Vagina (tissue), 2 donors: ENCODE results near the gene ACAA1. TPM values are rescaled to one million over a fixed set of nuclear protein-coding genes. Genes with fewer than 3 reads are reported as not detected.

Source experiments
- DNase-seq, 2 donors: peaks; one replicate each; pipeline ENCODE4 v3.0.0-alpha.2; 2017; ENCODE audit errors: extremely low spot score in 2 of 2
- H3K27ac ChIP-seq: fragments of 200-600 bp; sonication (generic); one replicate; pipeline ENCODE4 v1.5.1; 2019
- H3K27me3 ChIP-seq: fragments of 200-600 bp; sonication (generic); one replicate; pipeline ENCODE4 v1.5.1; 2019
- H3K36me3 ChIP-seq, 2 donors: fragments of 200-600 bp; sonication (generic); one replicate each; pipeline ENCODE4 v1.5.1; 2017 to 2019
- H3K4me1 ChIP-seq: fragments of 200-600 bp; sonication (generic); one replicate; pipeline ENCODE4 v1.5.1; 2019
- H3K4me3 ChIP-seq, 2 donors: fragments of 200-600 bp; sonication (generic); 1 replicate in 1 of 2; 2 replicates in 1 of 2; pipeline ENCODE4 v1.5.1; 2016 to 2019
- H3K9me3 ChIP-seq: fragments of 200-600 bp; sonication (generic); one replicate; pipeline ENCODE4 v1.5.1; 2019
- CTCF ChIP-seq, 3 experiments: fragments of 450-650 bp in 2 of 3; fragments of 200-600 bp in 1 of 3; sonication (generic) in 1 of 3; IDR thresholded peaks; one replicate each; pipeline ENCODE4 v1.5.1; 2017 to 2019; ENCODE audit warnings: antibody characterized with exemption in 3 of 3, mild to moderate bottlenecking in 2 of 3, moderate library complexity in 2 of 3
- POLR2A ChIP-seq, 2 donors: fragments of 450-650 bp; IDR thresholded peaks; one replicate each; pipeline ENCODE4 v1.6.1; 2017; ENCODE audit warnings: antibody characterized with exemption in 2 of 2, mild to moderate bottlenecking in 2 of 2, moderate library complexity in 2 of 2
- POLR2AphosphoS5 ChIP-seq, 2 donors: sonication (generic); formaldehyde crosslinking; IDR thresholded peaks; one replicate each; pipeline ENCODE4 v1.9.0; 2017; ENCODE audit warnings: antibody characterized with exemption in 2 of 2, mild to moderate bottlenecking in 2 of 2, low read depth in 1 of 2; ENCODE audit not compliant: insufficient read depth in 1 of 2
- intact Hi-C: fragments of 100-400 bp; cut with DNase I; formaldehyde crosslinking; loops from one replicate; pipeline ENCODE4 v1.15.1; 2023
- total RNA-seq: library from RNA; depleted of rRNA; stranded (reverse); fragments of >200 nt; gene quantifications from one replicate; pipeline ENCODE4 v1.2.3, GENCODE V29; 2016

ACAA1 gene
- total RNA-seq, 1 donor from 2014 or later: 53.0 TPM

- Histone ChIP-seq H3K4me3 (no peak overlapping the region), H3K9me3 (no peaks in the 10 kb centered on the region), H3K36me3 (no peaks in the 10 kb centered on the region), H3K4me1 (no peaks in the 10 kb centered on the region), H3K27ac (no peak overlapping the region), H3K27me3 (no peaks in the 10 kb centered on the region)
- no peak for TF ChIP-seq POLR2AphosphoS5 (IDR thresholded peaks at IDR 0.05; ENCODE audit: insufficient read depth in 1 of 2, low read depth in 1 of 2)
- TF ChIP-seq POLR2A (IDR thresholded peaks at IDR 0.05): no peak
- TF ChIP-seq CTCF (IDR thresholded peaks at IDR 0.05): no peak
- intact Hi-C loops: no loop called here
- DNase-seq: peak in 1 of 2 donors; percentile 75
These were observed 39.2 kb downstream of the ACAA1 start for GRCh38 chr3:38097446-38098375.

GRCh38 chr3:38095669-38096483, 41.1 kb downstream of the ACAA1 start:
- Histone ChIP-seq H3K4me1 (no peaks in the 10 kb centered on the region), H3K27ac (no peak overlapping the region), H3K27me3 (no peaks in the 10 kb centered on the region), H3K36me3 (no peaks in the 10 kb centered on the region), H3K9me3 (no peaks in the 10 kb centered on the region), H3K4me3 (no peak overlapping the region)
- no peak for DNase-seq
- TF ChIP-seq CTCF (IDR thresholded peaks at IDR 0.05) (no peak), POLR2A (IDR thresholded peaks at IDR 0.05) (no peak), POLR2AphosphoS5 (IDR thresholded peaks at IDR 0.05; ENCODE audit: insufficient read depth in 1 of 2, low read depth in 1 of 2) (no peak)
- intact Hi-C loops: no loop called here

GRCh38 chr3:38094999-38095398, 41.9 kb downstream of the ACAA1 start:
- Histone ChIP-seq H3K27me3 (no peaks in the 10 kb centered on the region), H3K36me3 (no peaks in the 10 kb centered on the region), H3K4me3 (no peak overlapping the region), H3K9me3 (no peaks in the 10 kb centered on the region), H3K4me1 (no peaks in the 10 kb centered on the region), H3K27ac (no peak overlapping the region)
- intact Hi-C loops: no loop called here
- TF ChIP-seq CTCF (IDR thresholded peaks at IDR 0.05) (no peak), POLR2A (IDR thresholded peaks at IDR 0.05) (no peak), POLR2AphosphoS5 (IDR thresholded peaks at IDR 0.05; ENCODE audit: insufficient read depth in 1 of 2, low read depth in 1 of 2) (no peak)
- peak in 1 of 2 donors; percentile 81 for DNase-seq

GRCh38 chr3:38090453-38090852, 46.5 kb downstream of the ACAA1 start:
- Histone ChIP-seq H3K4me3 (no peak overlapping the region), H3K27ac (no peak overlapping the region), H3K4me1 (no peaks in the 10 kb centered on the region), H3K27me3 (no peaks in the 10 kb centered on the region), H3K9me3 (no peaks in the 10 kb centered on the region), H3K36me3 (no peaks in the 10 kb centered on the region)
- intact Hi-C loops: no loop called here
- TF ChIP-seq POLR2A (IDR thresholded peaks at IDR 0.05) (no peak), CTCF (IDR thresholded peaks at IDR 0.05) (no peak), POLR2AphosphoS5 (IDR thresholded peaks at IDR 0.05; ENCODE audit: insufficient read depth in 1 of 2, low read depth in 1 of 2) (no peak)
- DNase-seq: no peak
